Ramos (cell line): ENCODE measurements around the gene USB1.
"Not testable (repeated sequence)": the region's sequence is repeated elsewhere in the genome, so short reads cannot be mapped to it uniquely, and the experiment has no call there.

Source experiments
- in situ Hi-C: fragments of 300-500 bp; cut with MboI; formaldehyde crosslinking; loops from one replicate; pipeline ENCODE4 v1.14.3; 2022; ENCODE audit warnings: low sequenced_read_pairs; ENCODE audit not compliant: unreplicated experiment

Gene USB1

GRCh38 chr16:57993897-57994296, 7.3 kb upstream of the USB1 start:
- in situ Hi-C loops, result no loop called here

GRCh38 chr16:57994361-57994760, 6.8 kb upstream of the USB1 start:
- in situ Hi-C loops, result no loop called here

DNA sequence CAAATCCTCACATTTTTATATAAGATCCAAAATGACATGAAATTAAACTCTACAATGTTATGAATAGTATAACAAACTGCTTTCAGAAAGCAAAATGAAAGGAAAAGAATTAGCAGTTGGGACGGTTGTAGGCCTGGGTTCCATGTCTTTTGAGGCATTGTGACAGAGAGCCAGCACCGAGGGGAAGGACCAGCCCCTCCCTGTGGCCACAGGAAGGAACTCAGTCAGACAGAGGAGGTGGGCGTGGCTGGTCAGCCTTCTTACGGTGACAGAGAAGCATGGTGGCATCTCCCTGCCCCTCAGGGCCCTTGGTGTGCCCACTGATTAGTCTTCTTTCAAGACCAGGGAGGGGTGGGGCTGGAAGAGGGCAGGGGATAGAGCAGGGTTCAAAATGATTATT, 6.4 kb upstream of the USB1 start:
- in situ Hi-C loops, result no loop called here

DNA sequence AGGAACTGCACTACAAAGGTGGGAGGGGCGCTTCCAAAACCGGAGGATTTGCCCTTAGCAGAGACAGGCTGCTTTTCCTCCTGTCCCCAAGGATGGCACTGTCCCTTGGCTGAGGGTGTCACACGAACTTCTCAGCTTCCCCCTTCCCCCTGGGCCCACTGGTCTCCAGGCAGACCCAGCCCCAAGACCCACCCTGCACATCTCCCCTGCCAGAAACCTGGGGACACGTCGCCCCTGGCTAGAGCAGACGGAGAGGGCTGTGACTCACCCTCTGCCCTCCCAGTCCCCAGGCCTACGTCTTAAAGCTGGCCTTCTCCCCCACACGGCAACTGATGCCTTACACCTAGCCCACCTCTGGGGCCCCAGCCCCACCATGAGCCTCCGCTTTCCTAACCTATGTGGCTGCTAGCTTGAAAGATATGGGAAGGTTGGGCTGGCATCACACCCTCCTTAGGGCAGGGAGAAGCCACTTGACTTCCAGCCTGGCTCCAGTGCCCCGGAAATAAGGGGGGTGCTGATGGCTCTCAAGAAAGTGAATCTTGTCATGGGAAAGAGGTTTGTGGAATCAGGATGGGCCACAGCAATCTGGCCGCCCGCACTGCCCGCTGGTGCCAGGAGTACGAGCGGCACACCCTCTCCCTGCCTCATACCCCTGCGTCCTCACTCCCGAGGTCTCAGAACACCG, 5.3 kb upstream of the USB1 start:
- in situ Hi-C loops, result no loop called here

DNA sequence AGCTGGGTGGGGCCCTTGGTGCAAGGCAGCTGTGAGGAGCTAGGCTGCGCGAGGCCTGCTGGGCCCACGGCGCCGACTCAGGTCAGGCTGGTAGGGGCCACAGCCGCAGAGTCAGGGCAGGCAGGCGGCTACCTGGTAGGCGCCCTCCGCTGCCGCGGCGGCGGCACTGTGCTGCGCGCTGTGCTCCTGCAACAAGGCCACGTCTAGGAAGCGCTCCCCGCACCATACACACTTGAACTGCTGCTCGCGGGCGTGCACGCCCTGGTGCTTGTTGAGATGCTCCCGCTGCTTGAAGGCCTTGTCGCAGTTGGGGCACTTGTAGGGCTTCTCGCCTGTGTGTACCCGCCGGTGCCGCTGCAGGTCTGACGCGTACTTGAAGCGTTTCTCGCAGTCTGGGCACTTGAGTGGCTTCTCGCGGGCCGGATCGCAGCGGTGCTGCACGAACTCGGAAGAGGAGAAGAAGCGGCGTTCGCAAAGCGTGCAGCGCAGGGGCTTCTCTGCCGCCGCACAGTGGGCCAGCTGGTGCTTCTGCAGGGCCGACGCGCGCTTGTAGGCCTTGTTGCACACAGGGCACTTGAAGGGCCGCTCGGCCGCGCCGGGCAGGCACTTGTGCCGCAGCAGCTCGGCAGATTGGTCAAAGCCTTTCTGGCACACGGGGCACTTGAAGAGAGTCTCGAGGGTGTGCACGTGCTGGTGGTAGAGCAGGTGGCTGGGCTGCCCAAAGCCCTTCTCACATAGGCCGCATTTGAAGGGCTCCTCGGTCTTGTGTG, 4.6 kb upstream of the USB1 start:
- in situ Hi-C loops, result no loop called here

GRCh38 chr16:57997176-57997527, 4.1 kb upstream of the USB1 start:
- in situ Hi-C loops, result no loop called here

DNA sequence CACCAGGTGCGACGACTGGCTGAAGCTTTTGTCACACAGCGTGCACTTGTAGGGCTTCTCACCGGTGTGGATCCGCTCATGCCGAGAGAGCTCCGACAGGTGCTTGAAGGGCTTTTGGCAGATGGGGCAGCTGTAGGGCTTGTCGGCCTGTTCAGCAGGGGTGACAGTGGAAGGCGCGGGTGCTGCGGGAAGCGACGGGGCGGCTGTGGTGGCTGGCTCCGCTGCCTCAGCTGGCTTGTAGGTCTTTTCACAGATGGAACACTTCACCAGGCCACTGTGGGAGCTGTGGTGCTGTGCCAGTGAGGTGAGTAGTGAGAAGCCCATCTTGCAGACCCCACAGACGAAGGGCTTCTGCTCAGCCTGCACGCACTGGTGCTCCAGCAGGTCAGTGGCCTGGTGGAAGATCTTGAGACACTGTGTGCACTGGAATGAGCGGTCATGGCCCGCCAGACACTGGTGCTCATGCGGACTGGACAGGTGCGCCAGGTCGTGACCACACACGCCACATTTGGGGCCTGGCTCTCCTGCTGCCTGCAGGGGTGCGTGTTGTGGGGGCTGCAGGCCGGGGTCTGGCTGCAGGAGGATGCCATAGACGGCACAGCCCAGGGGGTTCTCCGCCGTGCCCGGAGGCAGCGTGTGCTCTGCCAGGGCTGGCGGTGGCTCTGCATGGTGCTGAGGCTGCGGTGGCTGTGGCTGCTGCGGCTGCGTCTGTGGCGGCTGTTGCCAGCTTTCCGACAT, 3.5 kb upstream of the USB1 start:
- in situ Hi-C loops, result no loop called here

DNA sequence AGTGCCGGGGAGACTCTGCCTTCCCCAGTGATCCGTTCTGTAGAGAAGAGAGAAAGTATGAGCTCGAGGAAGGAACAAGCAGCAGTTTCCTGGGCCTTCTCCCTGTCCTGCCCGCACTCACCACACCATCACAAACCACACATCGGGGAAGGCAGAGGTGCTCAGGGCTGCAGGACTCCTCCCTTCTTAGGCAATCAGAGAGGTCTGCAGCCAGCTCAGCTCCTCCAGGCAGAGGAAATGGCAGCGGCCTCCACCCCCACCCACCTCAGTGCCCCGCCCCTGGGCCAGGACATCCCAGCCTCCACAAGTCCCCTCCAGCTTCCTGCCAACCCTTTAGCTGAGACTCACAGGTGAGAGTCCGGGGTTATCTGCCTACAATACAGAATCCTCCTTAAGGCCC, 2.7 kb upstream of the USB1 start:
- in situ Hi-C loops, result no loop called here

- in situ Hi-C loops, result no loop called here
Measured at GRCh38 chr16:57998992-57999365, 2.2 kb upstream of the USB1 start.

GRCh38 chr16:57999366-57999970, 1.7 kb upstream of the USB1 start:
- in situ Hi-C loops, result no loop called here

DNA sequence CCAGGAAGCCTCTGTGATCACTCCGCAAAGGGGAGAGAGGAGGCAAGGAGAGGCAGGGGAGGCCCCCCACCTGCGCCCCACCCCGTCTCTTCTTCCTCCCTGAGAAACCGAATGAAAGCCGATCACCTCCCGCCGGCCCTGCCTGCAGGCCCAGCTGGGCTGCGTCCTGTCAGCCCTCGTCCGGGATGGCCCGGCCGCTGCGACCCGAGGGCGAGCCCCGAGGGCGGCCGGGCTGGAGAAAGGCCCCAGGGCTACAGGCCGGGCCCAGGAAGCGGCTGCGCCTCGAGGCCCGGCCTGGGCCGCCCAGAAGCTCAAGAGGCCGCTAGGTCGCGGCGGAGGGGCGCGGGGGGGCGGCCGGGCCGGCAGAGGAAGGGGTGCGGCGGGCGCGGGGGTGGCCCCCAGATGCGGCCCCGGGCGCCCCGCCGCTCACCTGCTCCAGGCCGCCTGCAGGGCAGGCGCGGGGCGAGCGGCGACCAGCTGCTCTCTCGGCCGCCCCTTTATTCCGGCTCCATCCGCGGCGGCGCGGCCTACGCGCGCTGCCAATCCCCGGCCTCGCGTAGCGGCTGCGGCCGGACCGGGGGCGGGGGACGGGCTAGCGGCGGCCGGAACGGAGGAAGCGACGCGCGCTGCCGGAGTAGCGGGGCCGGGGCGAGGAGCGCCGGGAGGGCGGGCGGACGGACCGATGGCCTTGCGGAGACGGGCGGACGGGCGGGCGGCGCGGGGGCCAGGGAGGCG, 1.1 kb upstream of the USB1 start, which contains the start of gene ZNF319:
ZNF319 (minus strand) TSS at position 702 of the 735 bp plus-strand sequence. CDS start 2,407 bp downstream, outside the sequence.
- in situ Hi-C loops, result no loop called here

DNA sequence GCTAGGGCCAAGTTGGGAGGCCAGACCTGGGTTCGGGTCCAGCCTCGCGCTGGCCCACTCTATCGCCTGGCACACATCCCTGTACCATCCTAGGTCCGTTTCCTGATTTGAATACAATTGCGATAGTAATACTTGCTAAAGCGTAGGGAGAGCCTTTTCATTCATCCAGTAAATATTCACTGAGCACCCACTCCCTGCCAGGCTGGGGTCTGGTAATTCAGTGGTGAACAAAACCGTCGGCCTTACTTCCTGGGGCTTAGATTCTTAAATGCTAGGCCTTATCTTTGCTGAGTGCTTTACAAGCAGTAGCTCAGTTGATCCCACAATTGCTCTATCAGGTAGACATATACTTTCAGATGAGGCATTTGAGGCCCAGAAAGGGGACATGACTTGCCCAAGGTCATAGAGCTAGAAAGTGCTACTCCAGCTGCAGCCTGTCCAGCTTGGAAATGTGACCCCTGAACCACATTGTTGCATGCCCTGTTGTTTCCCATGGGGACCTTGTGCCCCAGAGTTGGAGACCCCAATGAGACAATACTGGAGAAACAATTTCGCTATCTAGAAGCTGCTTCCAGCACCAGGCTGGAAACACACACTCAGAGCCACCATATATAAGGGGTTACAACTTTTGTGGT, 691 bp downstream of the USB1 start:
- in situ Hi-C loops, result no loop called here

DNA sequence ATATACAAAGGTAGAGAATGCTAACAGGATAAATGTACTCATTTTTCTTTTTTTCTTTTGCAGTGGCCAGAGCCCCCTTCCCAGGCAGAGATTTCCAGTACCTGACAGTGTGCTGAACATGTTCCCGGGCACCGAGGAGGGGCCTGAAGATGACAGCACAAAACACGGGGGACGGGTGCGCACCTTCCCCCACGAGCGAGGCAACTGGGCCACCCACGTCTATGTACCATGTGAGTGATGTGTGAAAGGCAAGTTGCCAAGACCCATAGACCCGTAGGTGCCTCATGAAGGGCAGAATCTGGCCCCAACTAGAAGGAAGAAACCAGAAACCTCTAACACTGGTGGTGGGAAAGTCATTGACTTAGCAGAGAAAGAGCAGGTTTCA, 1.2 kb downstream of the USB1 start:
- in situ Hi-C loops, result no loop called here

- in situ Hi-C loops, result no loop called here
Measured at GRCh38 chr16:58002936-58003335, 1.7 kb downstream of the USB1 start.

- in situ Hi-C loops, result not testable (repeated sequence)
Measured at GRCh38 chr16:58004736-58005135, 3.5 kb downstream of the USB1 start.

GRCh38 chr16:58009856-58010416, 8.7 kb downstream of the USB1 start:
- in situ Hi-C loops, result no loop called here

DNA sequence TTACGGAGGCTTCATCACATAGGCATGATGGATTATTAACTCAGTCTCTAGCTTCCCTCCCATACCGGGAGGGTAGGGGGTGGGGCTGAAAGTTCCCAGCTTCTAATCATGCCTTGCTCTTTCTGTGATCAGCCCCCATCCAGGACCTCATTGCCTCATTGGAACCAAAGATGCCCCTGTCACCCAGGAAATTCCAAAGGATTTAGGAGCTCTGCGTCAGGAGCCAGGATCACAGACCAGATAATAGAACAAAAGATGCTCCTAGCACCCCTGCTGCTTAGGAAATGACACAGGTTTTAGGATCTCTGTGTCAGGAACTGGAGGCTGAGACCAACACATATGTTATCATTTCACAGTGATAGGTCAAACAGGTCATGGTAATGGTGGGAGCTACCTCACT, 9.7 kb downstream of the USB1 start:
- in situ Hi-C loops, result no loop called here

- in situ Hi-C loops, result no loop called here
Measured at GRCh38 chr16:58011652-58012051, 10.4 kb downstream of the USB1 start.

- in situ Hi-C loops, result no loop called here
Measured at GRCh38 chr16:58012481-58012880, 11.3 kb downstream of the USB1 start.
